NCI-H187 (cell line): Measurements from ENCODE around the gene SHH.

ENCODE experiments used
- DNase-seq, 2 experiments: peaks; one replicate each; lab custom pipeline; 2025; lab: John Stamatoyannopoulos, UW

Gene SHH

DNA sequence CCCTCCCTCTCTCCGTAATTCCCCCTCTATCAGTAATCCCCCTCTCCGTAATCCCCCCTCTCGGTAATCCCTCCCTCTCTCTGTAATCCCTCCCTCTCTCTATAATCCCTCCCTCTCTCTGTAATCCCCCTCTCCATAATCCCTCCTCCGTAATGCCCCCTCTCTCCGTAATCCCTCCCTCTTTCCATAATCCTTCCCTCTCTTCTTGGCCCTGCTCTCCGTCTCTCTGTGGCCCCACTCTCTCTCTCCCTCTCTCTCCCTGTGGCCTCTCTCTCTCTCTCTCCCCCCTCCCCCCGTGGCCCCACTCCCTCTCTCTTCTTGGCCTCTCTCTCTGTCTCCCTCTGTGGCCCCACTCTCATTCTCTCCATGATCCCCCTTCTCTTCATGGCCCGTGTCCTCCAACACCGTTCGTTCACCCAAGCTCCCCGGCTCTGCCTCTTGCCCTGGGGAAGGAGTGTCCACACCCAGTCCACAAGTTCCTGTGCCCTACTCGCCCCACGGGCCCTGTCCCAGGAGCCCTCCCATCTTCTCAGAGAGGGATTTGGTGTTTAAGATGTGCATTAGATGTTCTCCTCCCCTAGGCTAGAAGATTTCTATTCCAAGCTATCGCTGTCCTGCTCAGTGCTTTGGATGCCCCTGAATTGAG is 19.8 kb downstream of the SHH start:
- DNase-seq: no peak

- no peak for DNase-seq
Measured at GRCh38 chr7:155791836-155792235, 20.4 kb downstream of the SHH start.

GRCh38 chr7:155791214-155791737 is 21.0 kb downstream of the SHH start:
- no peak for DNase-seq

DNA sequence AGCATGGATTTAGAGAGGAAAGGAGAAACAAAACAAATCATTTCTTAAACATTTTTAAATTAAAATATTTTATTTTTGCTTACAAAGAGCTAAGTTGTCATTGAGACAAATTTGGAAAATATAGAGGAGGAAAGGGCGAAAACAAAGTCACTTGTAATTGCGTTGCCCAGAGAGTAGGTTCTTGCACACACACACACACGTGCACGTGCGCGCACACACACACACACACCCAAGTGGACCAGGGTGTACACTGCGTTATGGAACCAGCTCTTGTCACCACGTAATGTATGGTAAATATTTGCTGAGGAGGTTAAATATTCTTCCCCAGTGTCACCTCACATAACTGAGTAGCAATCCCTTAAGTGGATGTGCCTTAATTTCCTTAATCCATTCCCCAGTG is 21.6 kb downstream of the SHH start:
- no peak for DNase-seq

DNA sequence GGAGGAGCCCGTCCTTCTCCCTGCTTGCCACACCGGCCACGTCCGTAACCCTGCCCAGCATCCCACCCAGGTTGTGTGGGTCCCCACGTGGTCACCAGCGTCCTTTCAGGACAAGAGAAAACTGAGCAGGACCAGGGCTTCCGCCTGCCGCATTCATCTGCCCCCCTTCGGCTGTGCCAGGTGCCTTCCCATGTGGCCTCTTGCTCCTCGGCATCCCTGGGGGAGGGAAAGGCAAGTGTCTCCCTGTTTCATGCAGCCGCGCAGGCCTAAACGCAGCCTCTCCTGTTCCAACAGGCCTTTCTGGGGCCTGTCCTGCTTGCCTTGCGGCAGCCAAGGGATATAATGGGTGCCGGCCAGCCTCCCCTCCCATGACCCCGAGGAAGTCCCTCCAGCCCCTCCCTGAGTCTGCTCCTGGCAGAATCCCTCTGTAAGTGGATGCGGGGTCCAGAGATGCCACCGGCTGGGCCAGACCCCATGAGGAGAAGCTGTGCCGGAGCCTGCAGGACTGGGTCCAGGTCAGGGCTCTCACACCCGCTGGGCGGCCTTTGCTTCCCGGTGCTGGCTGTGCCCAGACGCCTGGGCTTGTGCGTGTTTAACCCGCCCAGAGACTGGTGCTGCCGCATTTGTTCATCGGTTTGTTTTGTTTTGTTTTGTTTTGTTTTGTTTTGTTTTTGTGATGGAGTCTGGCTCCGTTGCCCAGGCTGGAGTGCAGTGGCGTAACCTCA is 23.1 kb downstream of the SHH start:
- no peak for DNase-seq

DNA sequence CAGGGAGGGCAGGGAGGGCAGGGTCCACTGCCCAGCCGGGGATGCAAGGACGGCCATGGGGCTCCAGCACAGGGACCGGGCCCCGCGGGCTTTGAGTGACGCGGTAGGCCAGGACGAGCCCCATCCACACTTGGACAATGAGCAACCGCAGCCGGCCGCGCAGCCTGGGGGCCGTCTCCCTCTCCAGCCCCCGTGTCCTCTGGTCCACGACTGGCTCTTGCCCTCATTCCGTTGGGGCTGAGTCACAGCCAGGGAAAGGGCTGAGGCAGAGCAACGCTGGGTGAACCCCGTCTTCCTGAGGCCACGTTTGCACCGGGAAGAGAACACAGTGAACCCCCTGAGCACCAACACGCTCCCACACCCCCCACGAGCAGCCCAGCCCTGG is 23.7 kb downstream of the SHH start:
- DNase-seq: no peak

DNA sequence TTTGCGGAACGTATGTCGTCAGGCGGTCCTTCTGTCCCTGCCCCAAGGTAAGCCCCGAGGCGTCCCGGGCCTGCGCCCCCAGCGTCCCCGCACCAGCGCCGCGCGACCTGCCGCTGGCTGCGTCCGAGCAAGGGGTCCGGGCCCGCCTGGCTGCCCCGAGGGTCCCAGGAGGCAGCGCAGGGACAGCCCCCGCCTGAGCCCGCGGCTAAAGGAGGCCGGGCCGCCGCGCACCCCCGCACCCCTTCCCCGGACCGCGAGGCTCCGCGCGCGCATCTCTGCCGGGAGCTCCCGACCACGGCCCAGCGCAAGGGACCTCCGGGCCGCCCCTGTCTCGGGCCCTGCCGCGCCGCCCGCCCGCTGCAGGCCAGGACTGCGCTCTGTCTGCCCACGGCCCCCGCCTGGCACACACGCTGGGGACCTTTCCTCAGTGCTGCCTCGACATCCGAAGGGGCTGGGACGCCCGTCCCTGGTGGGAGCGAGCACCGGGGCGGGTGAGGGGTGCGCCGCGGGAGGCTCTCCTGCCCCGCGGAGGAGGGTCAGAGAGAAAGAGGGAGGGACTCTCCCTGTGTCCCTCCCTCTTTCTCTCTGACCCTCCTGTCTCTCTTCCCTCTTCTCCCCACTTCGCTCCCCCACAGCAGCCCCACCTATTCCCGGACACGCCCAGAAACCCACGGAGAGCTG is 25.0 kb downstream of the SHH start:
- no peak for DNase-seq

- DNase-seq: no peak
Measured at GRCh38 chr7:155786491-155786890, 25.8 kb downstream of the SHH start.

- no peak for DNase-seq
Measured at GRCh38 chr7:155785536-155785935, 26.7 kb downstream of the SHH start.

DNA sequence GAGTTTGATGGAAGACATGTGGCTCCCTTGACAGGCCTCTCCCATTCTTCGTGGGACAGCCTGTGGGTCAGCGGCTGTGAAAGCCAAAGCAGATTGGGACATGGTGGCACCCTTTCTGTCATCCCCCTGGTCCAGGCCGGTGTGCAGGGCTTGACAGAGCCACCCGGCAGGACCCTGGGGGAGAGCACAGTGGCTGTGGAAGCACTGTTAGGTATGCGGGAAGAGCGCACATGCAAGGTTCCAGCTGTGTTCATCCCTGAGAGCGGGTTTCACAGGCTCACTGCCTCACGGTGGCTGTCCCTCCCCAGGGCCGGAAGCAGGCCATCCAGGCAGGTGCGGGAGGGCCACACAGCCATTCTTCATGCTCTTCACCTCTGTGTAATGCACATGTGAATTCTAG is 29.8 kb downstream of the SHH start:
- DNase-seq: no peak

GRCh38 chr7:155781433-155781832 is 30.8 kb downstream of the SHH start:
- no peak for DNase-seq

DNA sequence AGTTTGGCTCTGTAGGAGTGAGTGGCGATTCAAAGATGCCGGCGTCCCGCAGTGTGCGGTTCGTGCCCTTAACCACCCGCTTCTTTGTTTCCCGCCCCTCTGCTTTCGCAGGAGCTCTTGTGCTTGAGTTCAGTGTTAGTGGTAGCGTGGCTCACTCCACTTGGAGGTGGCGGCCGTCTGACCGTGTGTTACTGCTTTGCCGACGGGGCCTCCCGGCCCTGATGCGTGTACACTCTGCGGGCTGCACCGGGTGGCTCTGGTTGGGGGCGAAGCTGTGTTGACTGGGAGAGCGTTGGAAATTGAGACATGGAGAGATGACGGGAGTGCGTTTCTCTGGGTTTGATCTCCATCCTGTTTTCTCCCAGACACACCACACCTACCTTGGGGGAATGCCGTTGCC is 31.4 kb downstream of the SHH start:
- DNase-seq: no peak

DNA sequence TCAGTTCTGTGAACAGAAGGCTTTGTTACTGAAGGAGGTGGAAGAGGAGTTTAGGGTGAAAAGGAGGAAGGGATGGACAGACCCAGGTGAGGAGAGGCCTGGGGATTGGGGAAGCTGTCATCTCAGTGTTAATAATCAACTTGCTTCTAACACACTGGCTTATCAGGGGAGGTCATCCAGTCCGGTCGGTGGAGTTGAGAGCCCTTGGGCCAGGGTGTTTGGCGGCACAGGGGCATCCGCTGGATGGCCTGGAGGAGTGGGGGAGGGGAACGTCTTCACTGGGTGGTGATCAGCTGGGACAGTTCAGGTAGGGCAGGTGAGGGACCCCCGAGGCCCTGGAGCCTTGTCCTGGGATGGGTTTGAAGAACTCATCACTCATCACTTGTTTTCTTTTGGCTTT is 33.9 kb downstream of the SHH start:
- no peak for DNase-seq

DNA sequence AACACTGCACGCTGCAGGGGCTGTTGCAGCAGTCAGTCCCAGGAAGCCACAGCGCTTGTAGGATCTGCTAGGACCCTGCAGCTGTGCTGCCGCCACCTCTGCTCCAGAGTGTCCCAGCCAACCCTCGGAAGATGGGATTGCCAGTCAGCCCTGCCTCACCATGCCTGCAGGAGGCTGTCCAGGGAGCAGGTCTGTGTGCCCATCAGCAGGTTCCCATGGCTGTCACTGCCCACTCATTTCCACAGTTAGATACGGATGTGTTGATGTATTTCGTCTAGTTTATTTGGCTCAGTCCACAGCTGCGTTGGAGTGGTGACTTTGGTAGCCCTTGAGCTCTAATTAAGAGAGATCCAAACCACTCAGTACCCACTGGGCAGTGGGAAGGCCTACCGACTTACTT is 35.7 kb downstream of the SHH start:
- DNase-seq: no peak

DNA sequence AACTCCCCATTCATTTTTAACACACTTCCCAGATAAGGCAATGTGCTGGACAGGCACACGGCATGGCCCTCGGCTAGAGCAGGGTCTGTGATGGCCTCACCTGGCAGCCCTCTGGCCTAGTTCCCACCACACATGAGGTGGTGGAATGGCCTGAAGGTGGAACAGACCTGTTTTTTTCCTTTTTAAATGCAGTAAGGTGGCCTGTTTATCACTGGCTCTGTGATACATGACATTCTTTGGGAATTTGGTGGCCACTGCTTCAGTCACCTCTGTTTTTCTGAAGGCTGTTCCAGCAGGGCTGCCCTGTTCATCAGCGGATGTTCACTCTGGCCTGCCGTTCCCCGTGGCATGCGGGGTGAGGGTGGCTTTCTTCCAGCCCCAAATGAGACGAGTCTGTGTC is 36.6 kb downstream of the SHH start:
- no peak for DNase-seq

DNA sequence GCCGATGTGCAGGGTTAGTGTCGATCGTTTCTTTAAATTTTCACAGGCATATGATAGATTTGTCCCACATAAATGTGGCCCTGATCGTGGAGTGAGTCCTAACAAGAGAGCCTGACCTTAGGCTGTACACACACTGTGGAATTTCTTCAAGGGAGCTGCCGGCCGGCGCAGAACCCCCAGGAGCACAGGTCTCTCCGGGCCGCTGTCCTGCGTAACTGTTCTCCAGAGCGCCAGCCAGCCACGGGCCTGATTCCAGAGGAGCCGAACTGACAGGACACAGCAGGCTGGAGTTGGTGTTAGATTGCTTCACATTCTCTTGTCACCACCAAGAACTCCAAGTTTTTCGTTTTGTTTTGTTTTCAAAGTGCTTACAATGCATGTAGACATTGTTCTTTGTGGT is 37.3 kb downstream of the SHH start:
- DNase-seq: no peak

- DNase-seq: no peak
Measured at GRCh38 chr7:155773531-155773930, 38.7 kb downstream of the SHH start.

DNA sequence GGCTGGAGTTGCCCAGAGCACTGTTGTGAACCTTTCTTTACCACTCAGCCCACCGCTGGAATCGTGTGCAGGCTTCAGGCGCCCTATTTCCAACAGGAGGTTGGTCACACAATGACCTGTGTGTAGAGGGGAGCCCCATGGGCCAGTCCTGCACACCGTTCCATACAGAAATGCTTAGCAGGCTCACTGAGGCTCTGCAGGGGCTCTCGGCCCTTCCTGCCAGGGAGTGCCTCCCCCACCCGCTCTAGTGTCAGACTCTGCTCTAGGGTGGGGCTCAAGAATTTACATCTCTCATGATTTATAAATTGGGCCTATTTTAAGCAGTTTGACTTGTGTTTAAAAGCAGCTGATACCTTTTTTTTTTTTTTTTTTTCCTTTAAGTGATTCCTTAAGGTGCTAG is 42.0 kb downstream of the SHH start:
- no peak for DNase-seq

GRCh38 chr7:155769701-155770100 is 42.6 kb downstream of the SHH start:
- DNase-seq: no peak

DNA sequence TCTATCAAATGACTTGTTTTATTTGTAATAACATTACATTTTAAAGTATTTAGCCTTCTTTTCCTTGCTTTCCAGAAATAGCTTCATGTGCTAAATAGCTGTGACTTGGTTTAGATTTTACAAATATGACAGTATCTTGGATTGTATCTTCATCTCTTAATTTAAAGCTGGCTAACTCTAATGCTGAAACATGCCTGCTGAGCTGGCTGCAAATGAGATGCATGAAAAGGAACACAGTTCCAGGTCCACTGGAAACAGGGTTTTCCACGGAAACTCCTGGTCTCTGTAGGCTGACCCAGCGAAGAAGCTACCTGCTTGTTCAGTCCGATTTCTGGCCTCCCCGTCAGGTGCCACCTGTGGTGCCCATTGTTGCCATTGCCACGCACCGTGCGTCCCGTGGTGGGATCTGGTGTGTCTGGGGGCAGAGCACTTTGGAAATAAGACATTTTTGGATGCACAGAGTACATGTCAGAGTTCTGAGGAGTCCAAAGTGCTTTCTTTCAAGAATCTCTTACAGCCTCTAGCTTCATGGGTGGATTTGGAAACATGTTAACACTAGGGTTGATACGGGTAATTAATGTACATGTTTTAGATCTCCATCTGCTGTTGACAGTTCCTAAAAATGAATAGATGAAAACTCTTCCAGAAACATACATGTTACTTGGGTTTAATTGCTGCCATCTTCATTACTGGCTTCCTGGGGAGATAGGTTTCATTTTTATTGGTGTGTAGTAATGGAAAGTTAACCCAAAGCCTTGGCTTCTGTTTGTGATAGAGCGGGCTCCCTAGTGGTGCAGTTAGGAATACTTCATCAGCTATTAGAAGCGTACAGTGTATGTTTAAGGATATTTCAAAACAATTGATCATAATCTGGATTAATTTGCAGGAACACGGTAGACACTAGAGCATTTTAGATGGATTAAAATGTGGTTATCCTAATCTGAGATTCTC is 45.0 kb downstream of the SHH start:
- no peak for DNase-seq

DNA sequence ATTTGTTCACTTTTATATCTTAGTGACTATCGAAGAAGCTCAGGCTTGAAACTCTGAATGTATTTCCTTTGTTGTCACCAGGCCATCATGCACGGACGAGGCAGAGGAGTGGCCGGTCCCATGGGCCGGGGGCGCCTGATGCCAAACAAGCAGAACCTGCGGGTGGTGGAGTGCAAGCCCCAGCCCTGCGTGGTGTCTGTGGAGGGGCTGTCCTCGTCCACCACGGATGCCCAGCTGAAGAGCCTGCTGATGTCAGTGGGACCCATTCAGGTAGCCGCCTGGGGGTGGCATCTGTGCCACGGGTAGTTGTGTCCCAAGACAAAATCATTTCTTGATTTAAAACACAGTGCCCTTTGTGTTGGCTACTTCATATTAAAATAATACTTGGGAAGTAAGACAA is 45.9 kb downstream of the SHH start:
- no peak for DNase-seq

GRCh38 chr7:155765458-155765857 is 46.8 kb downstream of the SHH start:
- DNase-seq: no peak
